ENCODE measurements around the gene LDB1. TPM values are rescaled to one million over a fixed set of nuclear protein-coding genes. Genes with fewer than 3 reads are reported as not detected.

Gene LDB1
- total RNA-seq, 1 donor from 2014 or later = 49.5 TPM

DNA sequence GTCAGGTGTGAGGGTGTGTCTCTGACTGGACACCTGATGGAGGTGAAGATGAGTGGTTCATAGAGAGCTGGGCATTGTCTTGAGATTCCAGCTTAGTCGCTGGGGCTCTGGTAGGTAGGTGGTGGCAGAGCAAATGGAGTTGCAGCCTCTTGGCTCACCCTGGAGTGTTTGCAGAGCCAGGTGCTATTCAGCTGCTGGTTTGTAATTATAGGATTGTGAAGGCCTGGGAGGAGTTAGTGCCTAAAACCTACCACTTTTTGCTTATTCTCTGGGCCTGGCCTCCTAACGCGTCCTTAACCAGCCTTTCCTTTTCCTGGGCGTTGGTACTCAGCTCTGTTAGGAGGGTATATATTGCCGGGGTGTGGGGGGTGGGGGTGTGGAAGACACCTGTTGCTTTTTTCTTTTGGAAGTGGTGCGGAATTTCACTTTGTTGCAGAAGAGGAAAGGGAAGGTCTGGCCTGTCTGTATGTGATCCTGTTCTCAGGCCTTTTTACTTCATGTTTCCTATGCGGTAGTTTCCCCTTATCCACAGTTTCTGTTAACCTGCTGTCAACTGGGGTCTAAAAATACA, 15.9 kb upstream of the LDB1 start:
- DNase-seq (ENCODE audit: low read depth) = no peak

DNA sequence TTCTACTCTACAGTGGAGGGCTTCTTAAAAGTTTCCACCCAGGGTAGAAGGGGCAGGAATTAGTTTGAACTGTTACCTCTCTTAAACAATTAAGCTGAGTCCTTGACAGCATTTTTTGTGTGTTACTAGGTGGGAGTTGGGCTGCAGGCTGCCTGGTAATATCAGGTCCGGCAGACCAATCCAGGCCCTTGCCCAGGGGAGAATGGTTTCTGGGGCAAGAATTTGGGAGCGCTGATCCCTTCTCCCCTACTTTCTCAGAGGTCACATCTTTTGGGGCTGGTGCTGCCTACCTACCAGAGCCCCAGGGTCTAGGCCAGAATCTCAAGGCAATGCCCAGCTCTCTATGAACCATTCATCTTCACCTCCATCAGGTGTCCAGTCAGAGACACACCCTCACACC, 14.2 kb upstream of the LDB1 start:
- DNase-seq (ENCODE audit: low read depth) = no peak

DNA sequence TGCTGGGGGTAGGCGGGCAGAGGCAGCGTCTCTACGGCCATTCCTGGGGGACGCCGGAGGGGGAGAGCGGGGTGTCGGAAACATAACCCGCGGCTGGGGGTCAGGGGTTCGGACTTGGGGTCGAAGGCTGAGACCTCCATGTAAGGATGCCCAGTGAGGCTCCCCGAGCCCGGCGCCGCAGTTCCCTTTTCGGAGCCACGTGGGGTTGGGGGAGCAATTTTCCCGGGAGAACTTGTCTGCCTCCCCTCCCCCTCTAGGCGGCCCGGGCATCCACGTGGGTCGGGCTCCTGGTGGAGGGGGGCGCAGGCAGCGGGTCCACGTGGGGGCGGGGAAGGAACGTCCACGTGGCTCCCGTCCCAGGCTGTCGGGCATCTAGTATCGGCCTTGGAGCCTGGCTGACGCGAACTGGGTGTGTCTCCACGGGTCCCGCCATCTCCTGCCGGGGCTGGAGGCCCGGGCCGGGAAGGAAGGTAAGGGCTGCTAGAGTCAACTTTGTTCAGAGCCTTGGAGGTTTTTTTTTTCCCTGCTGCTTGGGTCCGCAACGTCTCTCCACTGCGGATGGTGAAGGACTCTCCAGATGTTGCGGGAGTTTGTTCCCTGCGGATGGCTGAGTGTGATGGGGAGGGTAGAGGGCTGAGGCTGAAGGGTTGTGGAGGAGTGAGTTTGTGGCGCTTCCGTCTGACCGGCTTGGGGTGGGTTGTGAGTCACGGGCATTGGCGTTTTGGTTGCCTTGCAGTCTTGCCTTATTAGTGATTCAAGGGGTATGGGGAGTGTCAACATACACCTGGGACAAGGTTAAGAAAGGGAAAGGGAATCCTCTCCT, 13.4 kb upstream of the LDB1 start:
- DNase-seq (ENCODE audit: low read depth) = peak; percentile 59

DNA sequence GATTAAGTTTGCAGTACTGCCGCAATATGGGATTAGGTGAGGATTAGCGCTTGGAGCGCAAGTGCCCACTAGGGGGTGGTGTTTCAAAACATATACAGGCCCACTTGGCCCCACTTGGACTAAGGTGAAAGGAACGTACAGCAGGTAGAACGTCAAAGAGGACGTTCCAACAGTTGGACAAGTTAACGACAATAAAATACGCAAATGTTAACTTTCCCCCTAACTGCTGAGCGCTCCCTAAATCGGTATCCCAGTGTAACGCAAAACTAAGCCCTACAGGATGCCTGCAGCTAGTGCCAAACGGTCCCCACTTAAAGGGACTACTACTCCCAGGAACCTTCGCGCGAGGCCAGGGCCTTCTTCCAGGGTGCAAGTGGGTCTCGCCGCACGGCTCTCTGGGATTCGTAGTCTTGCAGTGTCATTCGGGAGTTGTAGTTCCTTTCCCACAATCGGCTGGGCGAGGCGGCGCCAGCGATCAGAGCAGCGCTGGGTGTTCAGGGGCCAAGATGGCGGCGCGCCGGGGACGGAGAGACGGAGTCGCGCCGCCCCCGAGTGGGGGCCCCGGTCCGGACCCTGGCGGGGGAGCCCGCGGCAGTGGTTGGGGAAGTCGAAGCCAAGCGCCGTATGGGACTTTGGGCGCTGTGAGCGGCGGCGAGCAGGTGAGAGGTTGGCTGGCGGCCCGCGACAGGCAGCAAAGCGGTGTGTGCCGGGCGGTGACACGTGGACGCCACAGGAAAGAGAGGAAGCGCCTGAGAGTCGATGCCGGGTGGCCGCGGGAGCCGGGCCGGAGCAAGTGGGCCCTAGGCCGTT, 12.6 kb upstream of the LDB1 start, which contains the start of gene PPRC1:
TSS of gene PPRC1 (plus strand) at position 478 of the 810 bp plus-strand sequence. CDS start at position 507, 29 bp downstream.
- DNase-seq (ENCODE audit: low read depth) = peak; percentile 97

DNA sequence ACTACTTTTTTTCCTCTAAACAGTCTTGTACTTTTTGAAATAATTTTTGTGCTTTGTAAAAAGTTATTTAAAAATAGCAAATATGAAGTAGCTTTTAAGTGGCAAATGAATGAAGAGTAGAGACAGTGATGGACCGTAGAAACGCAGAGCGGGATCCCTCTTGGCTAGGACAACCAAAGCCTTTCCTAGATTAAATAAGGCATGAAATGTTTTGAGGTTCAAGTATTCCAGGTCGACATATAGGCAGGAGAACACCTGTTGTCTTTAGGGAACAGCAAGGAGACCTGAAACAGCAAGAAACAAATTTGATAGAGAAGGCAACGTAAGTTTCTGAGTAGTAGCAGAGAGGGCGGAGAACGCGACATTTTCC, 12.0 kb upstream of the LDB1 start:
- DNase-seq (ENCODE audit: low read depth) = no peak

DNA sequence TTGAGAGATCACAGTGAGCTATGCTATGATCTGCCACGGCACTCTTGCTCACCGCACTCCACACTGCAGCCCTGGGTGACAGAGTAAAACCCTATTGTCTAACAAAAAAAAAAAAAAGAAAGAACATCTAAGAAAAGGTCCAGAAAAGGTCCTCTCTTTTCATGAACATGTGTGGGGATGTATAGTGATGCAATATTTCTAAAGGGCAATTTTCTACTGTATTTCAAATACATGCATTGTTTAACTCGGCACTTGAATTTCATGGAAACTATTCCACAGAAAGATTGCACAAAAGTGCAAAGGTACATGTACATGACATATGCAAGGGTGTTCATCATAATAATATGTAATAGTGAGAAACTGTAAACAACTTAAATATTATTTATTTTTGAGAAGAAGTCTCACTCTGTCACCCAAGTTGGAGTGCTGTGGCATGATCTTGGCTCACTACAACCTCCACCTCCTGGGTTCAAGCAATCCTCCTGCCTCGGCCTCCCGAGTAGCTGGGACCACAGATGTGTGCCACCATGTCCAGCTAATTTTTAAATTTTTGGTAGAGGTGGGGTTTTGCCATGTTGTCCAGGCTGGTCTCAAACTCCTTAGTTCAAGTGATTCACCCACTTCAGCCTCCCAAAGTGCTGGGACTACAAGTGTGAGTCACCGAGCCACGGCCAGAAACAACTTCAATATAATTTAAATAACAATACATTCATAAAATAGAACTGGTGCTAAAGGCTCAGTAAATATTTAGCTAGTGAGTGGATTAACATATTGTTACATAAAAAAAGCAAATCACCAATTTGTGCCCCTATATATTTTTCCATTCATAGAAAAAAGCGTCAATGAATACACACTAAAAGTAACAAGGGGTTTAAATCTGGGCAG, 11.4 kb upstream of the LDB1 start:
- peak; percentile 44 for DNase-seq (ENCODE audit: low read depth)

DNA sequence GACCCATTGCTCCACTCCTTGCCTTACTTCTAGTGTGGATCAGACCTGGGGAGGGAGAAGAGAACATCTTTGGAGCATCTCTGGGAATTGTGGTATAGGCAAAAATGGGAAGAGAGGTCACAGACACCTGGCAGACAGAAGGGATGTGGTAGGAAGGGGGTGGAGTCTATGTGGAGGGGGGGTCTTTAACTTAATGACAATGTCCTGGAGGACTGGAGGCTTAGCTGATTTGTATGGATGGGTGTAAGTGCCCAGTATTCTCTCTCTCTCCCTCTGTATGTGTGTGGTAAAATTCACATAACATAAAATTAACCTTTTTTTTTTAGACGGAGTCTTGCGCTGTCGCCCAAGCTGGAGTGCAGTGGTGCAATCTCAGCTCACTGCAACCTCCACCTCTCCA, 3.1 kb upstream of the LDB1 start:
- no peak for DNase-seq (ENCODE audit: low read depth)

DNA sequence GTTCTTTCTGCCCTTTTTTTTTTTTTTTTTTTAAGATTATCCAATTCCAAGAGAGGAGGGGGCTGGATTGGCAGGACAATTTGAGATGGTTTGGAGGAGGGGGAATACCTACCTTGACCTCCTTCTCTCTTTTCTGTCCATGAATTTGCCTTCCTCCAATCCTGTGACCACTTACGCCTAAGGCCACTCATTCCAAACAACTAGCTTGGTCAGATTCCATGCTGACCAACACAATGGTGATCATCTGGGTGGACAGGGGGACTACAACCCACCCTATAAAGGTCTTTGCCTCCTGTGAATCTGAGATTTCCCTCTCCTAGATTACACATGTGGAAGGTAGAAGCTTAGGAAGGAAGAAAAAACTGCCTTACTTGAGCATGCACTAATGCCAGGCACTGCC, 2.3 kb upstream of the LDB1 start:
- no peak for DNase-seq (ENCODE audit: low read depth)

DNA sequence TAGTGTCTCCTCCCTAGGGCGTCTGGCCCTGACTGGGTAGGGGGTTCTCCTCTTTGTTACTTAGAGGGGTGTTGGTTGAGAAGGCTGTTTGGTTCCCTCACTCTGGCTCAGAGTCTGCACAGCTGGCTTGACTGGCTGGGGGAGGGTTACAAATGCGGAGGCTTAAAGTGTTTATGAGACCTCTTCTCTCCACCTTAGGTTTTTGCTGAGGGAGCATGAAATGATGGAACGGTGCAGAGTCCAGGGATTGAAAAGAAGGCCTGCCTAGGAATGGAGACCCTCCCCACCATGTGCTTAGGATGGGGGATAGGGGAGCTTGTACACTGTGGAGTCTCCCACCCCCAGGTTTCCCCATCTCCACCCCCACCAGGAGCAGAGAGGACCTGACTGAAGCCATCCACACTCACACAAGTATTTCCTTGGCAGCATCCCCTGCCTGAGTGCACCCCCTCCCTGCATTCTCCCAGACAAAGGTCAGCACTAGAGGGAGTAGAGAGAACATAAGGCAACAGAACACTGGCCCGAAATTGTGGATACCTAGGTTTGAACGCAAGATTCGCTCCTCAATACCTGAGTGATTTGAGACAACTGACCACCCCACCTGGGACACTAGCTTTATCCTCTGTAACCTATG, 1.7 kb upstream of the LDB1 start:
- no peak for DNase-seq (ENCODE audit: low read depth)

DNA sequence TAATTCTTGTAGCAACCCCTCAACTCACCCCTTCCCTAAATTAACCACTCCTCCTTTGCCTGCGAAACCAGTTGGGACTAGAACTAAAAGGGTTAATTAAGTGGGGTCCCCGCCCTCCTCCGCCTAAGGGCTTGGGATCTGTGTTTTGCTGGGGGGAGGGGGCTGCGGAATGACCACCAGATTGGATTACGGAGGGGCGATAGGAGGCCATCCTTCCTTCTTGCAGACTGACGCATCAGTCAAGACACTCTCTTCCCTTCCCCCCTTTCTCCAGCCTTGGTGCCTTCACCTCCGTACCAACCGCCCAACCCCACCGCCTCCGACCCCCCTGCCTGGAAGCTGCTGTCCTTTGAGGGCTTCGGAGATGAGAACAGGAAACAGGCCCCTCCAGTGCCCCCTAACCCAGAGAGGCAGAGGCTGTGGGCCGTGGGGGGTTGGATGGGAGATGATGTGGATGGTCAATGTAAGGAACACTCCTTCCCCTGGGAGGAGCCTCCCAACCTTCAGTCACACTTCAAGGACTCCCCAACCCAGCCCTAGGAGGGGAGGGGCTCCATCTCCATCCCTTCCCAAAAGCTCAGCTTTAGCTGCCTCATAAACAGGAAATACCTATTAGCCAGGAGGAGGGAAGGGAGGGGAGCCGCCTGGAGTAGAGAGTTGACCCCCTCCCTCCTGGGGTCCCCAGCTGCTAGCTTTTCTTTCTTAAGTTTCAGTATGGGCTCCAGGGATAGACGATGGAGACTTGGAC, 997 bp upstream of the LDB1 start:
- no peak for DNase-seq (ENCODE audit: low read depth)

DNA sequence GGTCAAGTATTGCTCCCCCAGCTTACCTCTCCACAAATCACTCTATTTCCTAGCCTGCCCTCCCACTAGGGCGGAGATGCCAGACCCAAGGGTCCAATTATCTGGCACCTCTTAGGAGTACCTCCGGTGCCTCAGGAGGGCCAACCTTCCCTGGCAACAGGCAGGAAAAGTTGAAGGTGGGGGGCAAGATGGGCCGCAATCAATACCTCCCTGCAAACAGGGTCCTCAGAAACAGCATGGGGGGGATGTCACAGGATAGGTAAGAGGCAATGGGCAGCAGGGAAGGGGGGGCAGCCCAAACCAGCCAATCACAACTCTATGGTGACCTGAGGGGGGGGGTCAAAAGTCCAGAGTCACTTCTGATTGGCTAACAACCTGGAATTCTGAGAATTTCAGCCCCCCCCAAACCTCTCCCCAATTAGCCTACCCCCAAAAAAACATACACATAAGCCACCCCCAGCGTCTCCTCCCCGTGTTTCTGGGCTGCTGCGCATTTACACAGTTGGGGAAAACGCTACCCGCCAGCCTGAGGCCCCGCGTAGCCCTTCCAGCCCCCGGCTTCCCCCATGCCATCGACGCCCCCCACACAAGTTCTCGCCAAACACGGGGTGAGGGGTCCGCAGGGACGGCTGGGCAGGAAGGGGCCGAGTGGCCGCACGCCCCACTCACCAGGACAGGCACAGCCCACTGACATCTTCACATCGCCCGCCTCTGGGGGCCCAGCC, 589 bp downstream of the LDB1 start:
- DNase-seq (ENCODE audit: low read depth) = peak; percentile 68

DNA sequence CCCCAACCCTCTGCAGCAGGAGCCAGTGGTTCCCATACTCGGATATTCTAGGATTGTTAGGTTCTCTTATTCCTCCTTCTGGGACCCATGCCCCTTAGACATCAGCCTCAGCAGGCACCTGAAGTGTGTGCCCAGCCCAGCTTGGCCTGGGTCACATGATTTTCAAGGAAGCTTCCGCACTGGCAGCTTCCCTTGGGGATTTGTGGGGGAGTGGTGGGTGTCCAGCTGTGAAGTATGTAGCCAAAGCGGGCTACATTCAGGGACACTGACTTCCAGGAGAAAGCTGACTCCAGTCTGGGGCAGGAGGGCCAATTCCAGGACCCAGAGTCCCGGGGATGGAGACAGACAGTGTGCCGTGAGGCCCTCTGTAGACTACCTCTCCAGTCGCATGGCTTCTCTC, 1.3 kb downstream of the LDB1 start:
- DNase-seq (ENCODE audit: low read depth) = no peak

DNA sequence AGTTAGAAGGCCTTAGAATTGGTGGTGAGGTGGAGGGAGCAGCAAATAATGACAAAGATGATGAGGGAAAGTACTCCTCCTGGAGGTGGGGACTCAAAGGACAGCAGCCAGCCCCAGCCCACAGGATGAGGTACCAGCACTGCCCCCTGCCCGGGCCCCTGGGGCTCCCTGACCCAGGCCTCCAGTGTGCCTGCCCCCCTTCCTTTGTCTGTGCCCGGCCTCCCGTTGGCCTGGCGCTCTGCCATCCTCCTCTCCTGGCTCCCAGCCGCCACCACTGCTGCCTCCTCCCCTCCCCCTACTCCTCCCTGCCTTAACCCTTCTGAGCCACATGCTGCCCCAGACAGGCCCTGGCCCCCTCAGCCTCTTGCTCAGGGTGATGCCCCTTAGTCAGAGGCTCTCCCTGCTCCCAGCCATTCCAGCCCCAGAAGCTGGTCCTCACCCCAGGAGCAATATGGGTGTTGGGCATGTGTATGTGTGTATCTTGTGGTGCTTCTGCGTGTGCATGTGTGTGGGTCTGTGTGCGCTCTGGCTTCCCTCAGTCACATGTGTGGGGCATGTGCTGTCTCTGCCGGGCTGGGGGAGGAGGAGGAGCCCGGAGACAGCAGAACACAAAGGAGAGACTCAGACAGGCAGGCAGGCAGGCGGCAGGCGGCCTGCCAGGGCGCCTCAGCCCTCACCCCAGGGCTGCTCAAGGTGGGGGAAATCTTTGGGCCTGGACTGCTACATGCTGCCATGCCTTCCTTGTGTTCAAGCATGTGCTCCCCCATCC, 2.6 kb downstream of the LDB1 start:
- DNase-seq (ENCODE audit: low read depth) = peak; percentile 67

DNA sequence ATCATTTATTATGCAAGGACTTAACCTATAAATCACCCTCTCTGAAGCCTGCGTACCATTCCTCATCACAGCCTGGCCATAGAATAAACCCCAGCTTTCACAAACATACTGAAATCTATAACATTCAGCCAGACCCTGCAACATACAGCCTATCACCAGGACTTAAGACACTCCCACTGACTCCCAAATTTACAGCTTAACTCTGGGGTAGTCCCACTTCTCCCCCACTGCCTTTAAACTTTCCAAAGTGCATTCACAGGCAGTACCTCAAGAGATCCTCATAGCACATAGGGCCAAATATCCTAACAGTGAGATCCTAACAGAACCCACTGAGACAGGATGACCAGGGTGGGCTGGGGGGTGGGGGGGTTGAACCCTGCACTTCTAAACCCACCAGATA, 3.5 kb downstream of the LDB1 start:
- no peak for DNase-seq (ENCODE audit: low read depth)

DNA sequence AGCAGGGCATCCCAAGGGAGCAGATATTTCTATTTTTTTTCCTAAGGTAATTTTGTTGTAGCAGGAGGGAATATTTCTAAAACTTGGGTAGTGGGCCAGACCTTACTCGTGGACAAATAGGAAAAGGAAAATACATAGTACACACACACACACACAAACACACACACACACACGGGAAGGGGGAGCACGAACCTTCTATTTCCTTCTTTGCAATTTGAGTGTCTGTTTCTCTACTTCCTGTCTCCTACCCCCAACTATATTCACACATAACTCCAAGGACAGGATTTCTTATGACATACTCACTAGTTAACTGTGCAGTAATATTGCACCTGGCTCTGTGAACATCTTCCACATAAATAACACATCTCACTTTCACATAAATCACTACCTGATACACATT, 4.4 kb downstream of the LDB1 start:
- no peak for DNase-seq (ENCODE audit: low read depth)

DNA sequence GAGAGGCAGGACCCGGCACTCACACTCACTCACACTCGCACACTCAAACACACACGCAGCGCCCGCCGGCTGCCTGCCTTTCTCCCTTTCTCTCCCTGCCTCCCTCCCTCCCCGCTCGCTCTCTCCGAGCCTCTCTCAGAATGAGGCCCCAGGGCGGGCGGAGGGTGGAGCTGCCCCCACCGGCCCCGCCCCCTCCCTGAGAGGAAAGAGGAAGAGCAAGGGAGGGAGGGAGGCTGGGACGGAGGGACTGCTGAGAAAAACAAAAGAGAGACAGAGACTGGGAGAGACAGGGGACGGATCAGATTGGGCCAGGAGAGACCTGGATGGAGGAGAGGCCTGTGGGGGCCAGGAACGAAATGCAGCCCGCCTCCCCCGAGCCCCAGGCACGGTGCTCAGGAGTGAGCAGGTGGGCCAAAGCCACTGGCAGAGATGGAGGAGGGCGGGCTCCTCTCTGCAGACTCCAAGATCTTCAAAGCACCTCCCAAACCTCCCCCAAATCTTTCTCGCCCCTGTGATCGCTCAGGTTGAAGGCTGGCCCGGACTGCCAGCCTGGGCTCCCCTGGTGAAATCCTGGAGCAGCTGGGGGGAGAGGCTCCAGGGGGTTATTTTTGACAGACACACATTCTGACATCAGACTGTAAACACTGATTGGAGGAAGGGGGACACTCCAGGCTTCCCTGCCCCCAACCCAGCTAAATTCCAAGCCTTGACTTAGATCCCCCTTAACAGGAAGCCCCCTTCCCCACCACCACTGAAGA, 5.1 kb downstream of the LDB1 start:
- no peak for DNase-seq (ENCODE audit: low read depth)

DNA sequence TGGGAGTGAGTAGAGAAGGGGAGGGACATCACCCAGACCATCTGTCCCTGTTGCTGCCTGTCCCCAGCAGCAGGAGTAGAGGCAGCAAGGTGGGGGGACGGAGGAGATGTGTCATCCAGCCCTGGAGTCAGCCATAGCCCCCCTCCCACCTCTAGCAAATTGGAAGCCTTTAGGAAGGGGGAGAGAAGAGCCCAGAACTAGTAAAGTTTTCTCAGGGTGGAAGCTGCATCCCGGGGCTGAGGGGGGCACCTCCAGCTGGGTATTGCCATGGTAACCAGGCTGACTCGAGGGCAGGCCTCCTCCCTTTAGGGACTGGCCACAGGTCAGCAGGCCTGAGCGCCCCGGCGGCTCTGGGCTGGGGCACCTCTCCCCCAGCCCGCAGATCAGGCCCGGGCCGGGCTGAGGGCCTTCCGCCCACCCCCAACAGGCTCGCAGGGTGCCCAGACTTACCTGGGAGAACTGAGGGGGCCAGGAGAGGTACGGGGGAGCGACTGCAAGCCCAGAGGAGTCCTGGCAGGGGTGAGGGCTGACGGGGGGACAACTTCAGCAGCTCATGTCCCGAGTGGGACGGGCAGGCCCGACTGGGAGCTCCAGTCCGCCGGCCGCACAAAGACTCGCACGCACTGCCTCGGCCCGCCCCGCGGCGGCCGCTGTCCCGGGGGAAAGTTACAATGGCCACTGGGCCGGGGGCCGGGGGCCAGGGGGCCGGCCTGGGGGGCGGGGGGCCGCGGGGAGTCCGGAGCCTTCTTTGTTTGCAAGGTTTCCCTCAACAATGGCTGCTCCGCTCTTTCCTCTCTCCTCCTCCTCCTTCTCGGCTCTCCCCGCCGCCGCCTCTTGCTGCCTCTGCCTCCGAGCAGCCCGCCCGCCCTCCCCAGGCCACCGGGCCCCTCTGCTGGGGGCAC, 6.0 kb downstream of the LDB1 start:
- no peak for DNase-seq (ENCODE audit: low read depth)
